Stomach (tissue), 4 donors: ENCODE data around the gene RPUSD3.

Experiments
- EP300 ChIP-seq: sonication (generic); formaldehyde crosslinking; IDR thresholded peaks from one replicate; pipeline ENCODE4 v1.6.1; 2017; ENCODE audit warnings: antibody characterized with exemption
- POLR2A ChIP-seq, 4 donors: fragments of 450-650 bp; IDR thresholded peaks; one replicate each; pipeline ENCODE4 v1.6.1; 2016; ENCODE audit warnings: antibody characterized with exemption in 4 of 4, control low read depth in 2 of 4, mild to moderate bottlenecking in 1 of 4, moderate library complexity in 1 of 4
- POLR2AphosphoS5 ChIP-seq, 3 donors: sonication (generic); formaldehyde crosslinking; IDR thresholded peaks; one replicate each; pipeline ENCODE4 v1.6.1; 2016; ENCODE audit warnings: antibody characterized with exemption in 3 of 3
- TF ChIP-seq, protein P1 (sequence below), 7 experiments: fragments of 450-650 bp in 4 of 7; fragments of 200-600 bp in 3 of 7; sonication (generic) in 3 of 7; IDR thresholded peaks; one replicate each; pipeline ENCODE4 v1.5.1; 2016 to 2019; ENCODE audit warnings: antibody characterized with exemption in 7 of 7, control low read depth in 2 of 7, mild to moderate bottlenecking in 1 of 7

DNA sequence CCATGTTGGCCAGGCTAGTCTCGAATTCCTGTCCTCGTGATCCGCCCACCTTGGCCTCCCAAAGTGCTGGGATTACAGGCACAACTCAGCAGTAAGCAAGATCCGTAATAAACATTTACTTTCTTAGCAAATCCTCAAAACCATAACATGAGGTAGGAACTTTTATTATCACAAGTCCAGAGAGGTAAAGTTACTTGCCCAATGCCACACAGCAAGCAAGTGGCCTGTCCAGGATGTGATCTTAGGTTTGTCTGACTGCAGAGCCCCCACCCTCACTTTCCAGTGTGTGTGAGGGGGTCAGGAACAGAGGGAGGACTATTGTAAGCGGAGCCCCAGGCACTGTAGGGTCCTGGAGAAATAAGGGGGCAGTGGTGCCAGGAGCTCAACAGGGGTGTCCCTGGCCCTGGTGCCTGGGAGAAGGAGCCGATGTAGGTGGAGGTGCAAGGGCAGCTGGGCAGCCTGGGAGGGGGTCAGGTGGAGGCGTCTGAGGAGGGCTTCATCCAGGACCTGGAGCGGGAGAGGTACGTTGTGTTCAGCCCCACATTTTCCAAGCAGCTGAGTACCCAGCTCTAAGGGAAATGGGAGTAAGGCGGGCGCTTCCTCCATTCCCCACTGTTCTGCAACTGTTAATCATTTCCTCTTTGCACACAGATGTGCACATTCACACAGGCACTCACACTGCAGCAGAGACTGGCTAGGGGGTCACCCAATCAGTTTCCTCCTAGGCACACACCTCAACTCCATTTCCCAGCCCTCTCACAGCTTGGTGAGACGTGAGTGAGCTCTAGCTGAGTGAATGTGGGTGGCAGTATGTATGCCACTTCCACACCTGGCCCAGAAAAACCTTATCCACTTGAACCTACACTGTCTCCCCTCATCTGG lies 5.9 kb downstream of the RPUSD3 start:
- TF ChIP-seq, protein P1, sequence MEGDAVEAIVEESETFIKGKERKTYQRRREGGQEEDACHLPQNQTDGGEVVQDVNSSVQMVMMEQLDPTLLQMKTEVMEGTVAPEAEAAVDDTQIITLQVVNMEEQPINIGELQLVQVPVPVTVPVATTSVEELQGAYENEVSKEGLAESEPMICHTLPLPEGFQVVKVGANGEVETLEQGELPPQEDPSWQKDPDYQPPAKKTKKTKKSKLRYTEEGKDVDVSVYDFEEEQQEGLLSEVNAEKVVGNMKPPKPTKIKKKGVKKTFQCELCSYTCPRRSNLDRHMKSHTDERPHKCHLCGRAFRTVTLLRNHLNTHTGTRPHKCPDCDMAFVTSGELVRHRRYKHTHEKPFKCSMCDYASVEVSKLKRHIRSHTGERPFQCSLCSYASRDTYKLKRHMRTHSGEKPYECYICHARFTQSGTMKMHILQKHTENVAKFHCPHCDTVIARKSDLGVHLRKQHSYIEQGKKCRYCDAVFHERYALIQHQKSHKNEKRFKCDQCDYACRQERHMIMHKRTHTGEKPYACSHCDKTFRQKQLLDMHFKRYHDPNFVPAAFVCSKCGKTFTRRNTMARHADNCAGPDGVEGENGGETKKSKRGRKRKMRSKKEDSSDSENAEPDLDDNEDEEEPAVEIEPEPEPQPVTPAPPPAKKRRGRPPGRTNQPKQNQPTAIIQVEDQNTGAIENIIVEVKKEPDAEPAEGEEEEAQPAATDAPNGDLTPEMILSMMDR (IDR thresholded peaks at IDR 0.05), result no peak
- no peak for TF ChIP-seq POLR2A (IDR thresholded peaks at IDR 0.05)
- TF ChIP-seq EP300, result no peak
- TF ChIP-seq POLR2AphosphoS5 (IDR thresholded peaks at IDR 0.05), result no peak
